HepG2 (cell line): Measurements from ENCODE around the gene C10orf90. TPM values are rescaled to one million over a fixed set of nuclear protein-coding genes. Genes with fewer than 3 reads are reported as not detected.

ENCODE experiments used
- ARID5B ChIP-seq: IDR thresholded peaks from 2 replicates; pipeline ENCODE4 v1.4.0; 2020; ENCODE audit warnings: mild to moderate bottlenecking, missing genetic modification reagents
- CEBPB ChIP-seq: IDR thresholded peaks from 2 replicates; pipeline ENCODE4 v1.6.1; 2011; ENCODE audit warnings: low read depth, low read length, improper control_type of control experiment, borderline replicate concordance
- ELF3 ChIP-seq: IDR thresholded peaks from 2 replicates; pipeline ENCODE4 v1.6.1; 2016; ENCODE audit warnings: missing genetic modification reagents, missing compliant biosample characterization
- FOXP1 ChIP-seq, 2 experiments: fragments of 450-650 bp in 1 of 2; IDR thresholded peaks; 2 replicates each; pipeline ENCODE4 v1.6.1; 2017 to 2018; ENCODE audit warnings: antibody characterized with exemption in 1 of 2
- GATAD1 ChIP-seq: IDR thresholded peaks from 2 replicates; pipeline ENCODE4 v1.6.1; 2016; ENCODE audit warnings: missing genetic modification reagents, missing compliant biosample characterization
- JUND ChIP-seq: sonication (generic); formaldehyde crosslinking; IDR thresholded peaks from 2 replicates; pipeline ENCODE4 v1.8.0; 2022; ENCODE audit warnings: mild to moderate bottlenecking, missing genetic modification reagents
- SAP130 ChIP-seq: IDR thresholded peaks from 2 replicates; pipeline ENCODE4 v1.6.1; 2016; ENCODE audit warnings: low read depth
- SOX13 ChIP-seq, 3 experiments: fragments of 450-650 bp in 1 of 3; sonication (generic) in 1 of 3; formaldehyde crosslinking in 1 of 3; IDR thresholded peaks in 2 of 3; conservative IDR thresholded peaks in 1 of 3; 2 replicates each; pipeline versions ENCODE4 v1.5.0 to v1.6.1; 2016 to 2020; ENCODE audit warnings: antibody characterized with exemption in 1 of 3, mild to moderate bottlenecking in 1 of 3, missing compliant biosample characterization in 1 of 3, missing genetic modification reagents in 1 of 3, moderate library complexity in 1 of 3
- TP53 ChIP-seq: sonication (generic); formaldehyde crosslinking; conservative IDR thresholded peaks from 2 replicates; pipeline ENCODE4 v1.4.0; 2020; ENCODE audit warnings: missing genetic modification reagents
- ZEB1 ChIP-seq: IDR thresholded peaks from 2 replicates; pipeline ENCODE4 v1.6.1; 2012; ENCODE audit warnings: mild to moderate bottlenecking, low read depth, inconsistent platforms; ENCODE audit not compliant: insufficient replicate concordance
- ZKSCAN1 ChIP-seq: fragments of 150-350 bp; IDR thresholded peaks from 2 replicates; pipeline ENCODE4 v1.6.1; 2014; ENCODE audit warnings: low read length
- ZNF549 ChIP-seq: sonication (generic); formaldehyde crosslinking; IDR thresholded peaks from 2 replicates; pipeline ENCODE4 v1.5.0; 2020; ENCODE audit warnings: missing genetic modification reagents
- polyA plus RNA-seq, 8 experiments: library from polyadenylated mRNA; depleted of rRNA in 3 of 8; stranded (reverse) in 7 of 8; unstranded in 1 of 8; fragments of >200 nt; fragmentation: Illumina TruSeq in 4 of 8; extraction: Trizol in 4 of 8; gene quantifications; 2 replicates each; pipeline versions ENCODE4 v1.2.1 to v1.2.3, GENCODE V29; 2011 to 2016; ENCODE audit warnings: low read depth in 4 of 8, missing spikeins in 1 of 8, mixed read lengths in 1 of 8; ENCODE audit not compliant: insufficient read depth in 1 of 8
- total RNA-seq, 5 experiments: library from RNA; depleted of rRNA; stranded (reverse); fragments of >200 nt; fragmentation: Illumina TruSeq; extraction: Trizol; gene quantifications; 2 replicates each; pipeline ENCODE4 v1.2.3, GENCODE V29; 2016; ENCODE audit warnings: low read depth in 1 of 5

C10orf90 gene
- total and polyA plus RNA-seq, 2 of the 13 experiments (the other 11 are each of a cell fraction or from before 2014, with no cell fraction given), result not detected

DNA sequence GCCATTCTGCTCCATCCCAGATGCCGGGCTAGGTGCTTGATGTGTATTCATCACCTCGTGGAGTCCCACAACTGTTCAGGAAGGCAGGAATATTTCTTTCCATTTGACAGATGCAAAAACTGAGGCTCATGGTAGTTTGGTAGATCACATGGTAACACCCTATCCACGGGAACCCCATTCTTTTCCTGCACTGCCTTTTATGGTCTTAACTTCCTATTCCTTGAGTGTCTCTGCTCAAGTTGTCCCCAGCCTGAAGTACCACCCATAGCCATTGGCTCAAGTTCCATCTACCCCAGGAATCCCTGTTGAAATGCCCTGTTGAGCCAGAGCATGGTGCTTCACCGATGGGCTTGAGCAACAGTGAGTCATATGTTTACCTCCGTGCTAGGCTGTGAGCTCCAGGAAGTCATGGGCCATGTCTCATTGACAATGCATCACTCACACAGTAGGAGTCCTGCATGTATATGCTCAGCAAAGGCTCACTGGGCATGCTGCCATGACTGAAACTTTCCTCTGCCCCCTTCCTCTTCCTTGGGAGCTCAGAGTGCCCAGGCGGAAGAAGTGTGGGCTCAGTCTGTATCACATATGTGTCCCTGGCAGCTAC is 210.5 kb downstream of the C10orf90 start (continued):
- no peak for TF ChIP-seq ZEB1
- TF ChIP-seq ARID5B (CRISPR knock-in tag), result 0 out of 2 replicates have a peak, but pooled peaks have one; percentile 13
- TF ChIP-seq SOX13 (IDR thresholded peaks at IDR 0.05), result no peak
- no peak for TF ChIP-seq SOX13 (CRISPR knock-in tag; conservative IDR thresholded peaks at IDR 0.05 in 1 of 2, IDR thresholded peaks at IDR 0.05 in 1 of 2)
- peak; percentile 55; the same call in 1 of the 2 replicates for TF ChIP-seq JUND (CRISPR knock-in tag)
- no peak for TF ChIP-seq ZNF549 (CRISPR knock-in tag)
- TF ChIP-seq ELF3 (CRISPR knock-in tag), result peak; percentile 52; the same call in 1 of the 2 replicates
- no peak for TF ChIP-seq GATAD1
- 0 out of 2 replicates have a peak, but pooled peaks have one; percentile 8 for TF ChIP-seq FOXP1 (IDR thresholded peaks at IDR 0.05)
- TF ChIP-seq FOXP1 (CRISPR knock-in tag; IDR thresholded peaks at IDR 0.05), result peak; percentile 34; the same call in 1 of the 2 replicates
- 0 out of 2 replicates have a peak, but pooled peaks have one; percentile 15 for TF ChIP-seq SAP130 (CRISPR knock-in tag)
- TF ChIP-seq ZKSCAN1, result peak; percentile 87
- TF ChIP-seq TP53 (CRISPR knock-in tag), result no peak
- peak; percentile 35; the same call in 1 of the 2 replicates for TF ChIP-seq CEBPB
